Hepatocyte (in vitro differentiated cells): ENCODE data around the gene NKX1-1. TPM values are rescaled to one million over a fixed set of nuclear protein-coding genes. Genes with fewer than 3 reads are reported as not detected.
A peak's percentile ranks its signal among the peaks of the same experiment; 100 is the strongest.

ENCODE experiments used
- DNase-seq: peaks from one replicate; pipeline ENCODE4 v3.0.0-alpha.2; 2016; ENCODE audit warnings: low spot score
- H2AFZ ChIP-seq: fragments of 200-600 bp; sonication (generic); 2 replicates; pipeline ENCODE4 v1.6.0; 2016; ENCODE audit warnings: antibody characterized with exemption, mild to moderate bottlenecking
- H3K27ac ChIP-seq: fragments of 200-600 bp; sonication (generic); 2 replicates; pipeline ENCODE4 v1.5.1; 2016; ENCODE audit warnings: mild to moderate bottlenecking
- H3K27me3 ChIP-seq: fragments of 200-600 bp; sonication (generic); 2 replicates; pipeline ENCODE4 v1.6.1; 2016
- H3K36me3 ChIP-seq: fragments of 200-600 bp; sonication (generic); replicated peaks from 2 replicates; pipeline ENCODE4 v1.5.1; 2016; ENCODE audit warnings: low read depth; ENCODE audit not compliant: insufficient read depth
- H3K4me1 ChIP-seq: fragments of 200-600 bp; sonication (generic); 2 replicates; pipeline ENCODE4 v1.5.1; 2016; ENCODE audit warnings: mild to moderate bottlenecking, moderate library complexity; ENCODE audit not compliant: insufficient read depth
- H3K4me2 ChIP-seq: fragments of 200-600 bp; sonication (generic); 2 replicates; pipeline ENCODE4 v1.6.0; 2016
- H3K4me3 ChIP-seq: fragments of 200-600 bp; sonication (generic); 2 replicates; pipeline ENCODE4 v1.5.1; 2016; ENCODE audit warnings: mild to moderate bottlenecking
- H3K79me2 ChIP-seq: fragments of 200-600 bp; sonication (generic); 2 replicates; pipeline ENCODE4 v1.6.0; 2017; ENCODE audit warnings: mild to moderate bottlenecking
- H3K9me2 ChIP-seq: fragments of 200-600 bp; sonication (generic); replicated peaks from 2 replicates; pipeline ENCODE4 v1.6.0; 2017; ENCODE audit warnings: mild to moderate bottlenecking; ENCODE audit not compliant: insufficient read depth
- H3K9me3 ChIP-seq: fragments of 200-600 bp; sonication (generic); 2 replicates; pipeline ENCODE4 v1.5.1; 2016; ENCODE audit warnings: low read depth, mild to moderate bottlenecking
- H4K20me1 ChIP-seq: fragments of 200-600 bp; sonication (generic); 2 replicates; pipeline ENCODE4 v1.6.0; 2016; ENCODE audit warnings: mild to moderate bottlenecking; ENCODE audit not compliant: insufficient read depth, poor library complexity, severe bottlenecking
- EZH2 ChIP-seq: fragments of 200-600 bp; sonication (generic); IDR thresholded peaks from 2 replicates; pipeline ENCODE4 v1.6.1; 2016; ENCODE audit warnings: antibody characterized with exemption, mild to moderate bottlenecking, borderline replicate concordance
- EZH2phosphoT487 ChIP-seq: fragments of 200-600 bp; sonication (generic); IDR thresholded peaks from one replicate; pipeline ENCODE4 v1.6.1; 2018; ENCODE audit warnings: antibody characterized with exemption, mild to moderate bottlenecking, low read depth, moderate library complexity; ENCODE audit not compliant: unreplicated experiment, severe bottlenecking
- WGBS: methylation state at CpG from one replicate; pipeline ENCODE4 v1.1.6; 2016; ENCODE audit warnings: low lambda C conversion rate; ENCODE audit errors: missing lambda C conversion rate; 5-methylcytosine and 5-hydroxymethylcytosine counted together
- polyA plus RNA-seq: library from polyadenylated mRNA; unstranded; fragments of >200 nt; fragmentation: Nextera tagmentation; extraction: Ambion mirVana; gene quantifications from 2 replicates; pipeline ENCODE4 v1.2.1, GENCODE V29; 2016
- total RNA-seq: library from RNA; depleted of rRNA; stranded (reverse); fragments of >200 nt; gene quantifications from 2 replicates; pipeline ENCODE4 v1.2.3, GENCODE V29; 2014
- TF ChIP-seq, protein P1 (sequence below): fragments of 200-600 bp; sonication (generic); IDR thresholded peaks from 2 replicates; pipeline ENCODE4 v1.5.1; 2016; ENCODE audit warnings: antibody characterized with exemption, mild to moderate bottlenecking; ENCODE audit not compliant: poor library complexity

Gene NKX1-1
- total and polyA plus RNA-seq, 2 experiments from 2014 or later = not detected

DNA sequence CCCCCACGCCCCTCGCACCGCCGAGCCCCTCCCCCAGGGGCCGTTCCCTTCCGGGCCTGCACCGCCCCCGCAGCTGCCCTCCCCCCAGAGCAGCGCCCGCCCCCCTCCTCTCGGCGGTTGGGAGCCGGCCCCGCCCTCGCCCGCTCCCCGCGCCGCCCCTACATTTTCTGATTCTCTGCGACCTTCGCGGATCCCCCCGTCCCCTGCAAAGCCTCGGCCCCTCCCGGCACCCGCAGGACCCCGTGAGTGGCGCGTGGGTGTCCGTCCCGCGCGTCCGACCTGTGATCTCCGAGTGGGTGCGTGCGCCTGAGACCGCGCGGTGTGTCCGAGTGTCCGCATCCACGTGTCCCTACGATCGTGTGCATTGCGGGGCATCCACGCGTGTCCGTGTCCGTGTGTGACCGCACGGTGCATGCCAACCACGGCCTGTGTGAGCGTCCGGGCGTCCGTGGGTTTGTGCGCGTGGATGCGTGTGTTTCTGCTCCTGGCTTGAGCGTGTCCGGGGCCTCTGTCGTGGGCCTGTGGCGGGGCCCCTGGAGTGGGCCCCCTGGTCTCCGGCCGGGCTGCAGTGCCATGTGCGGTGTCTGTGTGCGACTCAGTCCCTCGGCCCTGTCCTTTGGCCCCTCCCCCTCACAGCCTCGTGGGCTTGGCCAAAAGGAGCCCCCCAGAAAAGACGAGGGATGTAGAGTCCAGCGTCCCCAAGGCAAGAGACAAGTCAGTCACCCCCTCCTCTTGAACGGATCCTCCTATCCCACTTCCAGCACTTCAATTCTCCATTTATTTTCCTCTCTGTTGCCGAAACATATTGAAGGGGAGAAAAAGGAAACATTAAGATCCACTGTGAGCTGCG lies 8.8 kb upstream of the NKX1-1 start:
- H3K4me2 ChIP-seq = no peak overlapping the region

DNA sequence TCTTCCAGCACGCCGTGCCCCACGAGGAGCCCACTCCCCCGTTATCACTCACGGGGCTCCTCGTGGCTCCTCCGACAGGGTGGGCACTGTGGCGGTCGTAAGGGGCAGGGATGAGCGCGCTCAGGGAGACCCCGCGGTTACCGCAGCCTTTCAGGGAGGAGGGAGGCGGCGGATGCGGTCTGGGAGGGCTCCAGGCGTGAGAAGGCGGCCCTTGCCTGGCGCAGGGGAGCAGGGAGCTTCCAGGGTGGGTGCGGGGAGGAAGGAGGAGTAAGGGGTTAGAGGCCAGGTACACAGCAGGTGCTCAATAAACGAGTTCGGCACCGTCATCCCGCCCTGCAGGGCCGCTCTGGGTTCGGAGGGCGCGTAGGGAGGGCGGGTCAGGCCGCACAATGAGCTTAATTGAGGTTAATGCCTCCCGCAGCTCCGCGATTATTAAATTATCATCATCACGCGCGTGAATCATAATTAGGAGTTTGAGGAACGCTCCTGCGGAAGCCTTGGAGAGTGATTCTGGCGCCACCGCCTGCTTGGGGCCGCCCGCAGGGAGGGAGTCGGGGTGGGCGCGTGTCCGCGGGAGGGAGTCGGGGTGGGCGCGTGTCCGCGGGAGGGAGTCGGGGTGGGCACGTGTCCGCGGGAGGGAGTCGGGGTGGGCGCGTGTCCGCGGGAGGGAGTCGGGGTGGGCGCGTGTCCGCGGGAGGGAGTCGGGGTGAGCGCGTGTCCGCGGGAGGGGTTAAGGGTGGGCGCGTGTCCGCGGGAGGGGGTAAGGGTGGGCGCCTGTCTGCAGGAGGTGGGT lies 7.6 kb upstream of the NKX1-1 start:
- Histone ChIP-seq H3K27ac (no peak overlapping the region), H3K4me2 (no peak overlapping the region), H3K4me1 (no peaks in the 10 kb centered on the region), H3K27me3 (peaks cover 57% of the 10 kb centered on the region), H3K36me3 (no peaks in the 10 kb centered on the region), H2AFZ (no peak overlapping the region), H3K9me2 (no peaks in the 10 kb centered on the region), H3K9me3 (no peaks in the 10 kb centered on the region), H3K79me2 (no peaks in the 10 kb centered on the region), H4K20me1 (no peaks in the 10 kb centered on the region), H3K4me3 (no peak overlapping the region)
- no peak for DNase-seq
- WGBS = 36% methylated on average over 36 of the region's 77 CpGs
- TF ChIP-seq EZH2 = no peak
- TF ChIP-seq EZH2phosphoT487 = no peak
- TF ChIP-seq, protein P1, sequence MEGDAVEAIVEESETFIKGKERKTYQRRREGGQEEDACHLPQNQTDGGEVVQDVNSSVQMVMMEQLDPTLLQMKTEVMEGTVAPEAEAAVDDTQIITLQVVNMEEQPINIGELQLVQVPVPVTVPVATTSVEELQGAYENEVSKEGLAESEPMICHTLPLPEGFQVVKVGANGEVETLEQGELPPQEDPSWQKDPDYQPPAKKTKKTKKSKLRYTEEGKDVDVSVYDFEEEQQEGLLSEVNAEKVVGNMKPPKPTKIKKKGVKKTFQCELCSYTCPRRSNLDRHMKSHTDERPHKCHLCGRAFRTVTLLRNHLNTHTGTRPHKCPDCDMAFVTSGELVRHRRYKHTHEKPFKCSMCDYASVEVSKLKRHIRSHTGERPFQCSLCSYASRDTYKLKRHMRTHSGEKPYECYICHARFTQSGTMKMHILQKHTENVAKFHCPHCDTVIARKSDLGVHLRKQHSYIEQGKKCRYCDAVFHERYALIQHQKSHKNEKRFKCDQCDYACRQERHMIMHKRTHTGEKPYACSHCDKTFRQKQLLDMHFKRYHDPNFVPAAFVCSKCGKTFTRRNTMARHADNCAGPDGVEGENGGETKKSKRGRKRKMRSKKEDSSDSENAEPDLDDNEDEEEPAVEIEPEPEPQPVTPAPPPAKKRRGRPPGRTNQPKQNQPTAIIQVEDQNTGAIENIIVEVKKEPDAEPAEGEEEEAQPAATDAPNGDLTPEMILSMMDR = no peak

More for the DNA sequence above, 8.8 kb upstream of the NKX1-1 start:
- Histone ChIP-seq H3K4me3 (no peak overlapping the region), H3K36me3 (no peaks in the 10 kb centered on the region), H3K4me1 (no peaks in the 10 kb centered on the region), H3K9me3 (no peaks in the 10 kb centered on the region), H3K27me3 (peaks cover 52% of the 10 kb centered on the region), H3K9me2 (no peaks in the 10 kb centered on the region), H2AFZ (no peak overlapping the region), H3K27ac (no peak overlapping the region), H4K20me1 (no peaks in the 10 kb centered on the region), H3K79me2 (no peaks in the 10 kb centered on the region)
- peak; percentile 3 for DNase-seq
- WGBS = 87% methylated on average over 41 of the region's 75 CpGs
- TF ChIP-seq, protein P1 = no peak
- TF ChIP-seq EZH2phosphoT487 (no peak), EZH2 (no peak)

DNA sequence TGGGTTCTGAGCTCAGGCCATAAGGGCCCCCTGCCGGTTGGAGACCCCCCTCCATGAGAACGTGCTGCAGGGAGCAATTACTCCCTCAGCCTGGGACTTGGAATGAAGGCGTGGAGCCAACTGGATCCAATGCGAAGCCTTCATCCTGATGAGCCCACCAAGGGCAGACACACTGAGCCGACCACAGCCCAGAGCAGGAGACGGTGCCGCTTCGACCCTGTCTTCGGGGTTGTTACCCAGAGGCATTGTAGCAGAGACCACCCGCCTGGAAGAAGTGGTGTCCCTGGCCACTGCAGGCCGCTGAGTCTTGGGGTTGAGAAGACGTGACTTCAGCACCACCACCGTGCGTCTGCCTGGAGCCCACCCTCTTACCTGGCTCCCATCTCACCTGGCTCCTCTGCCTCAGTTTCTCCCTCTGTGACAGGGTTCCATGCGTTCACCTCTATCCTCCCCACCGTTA lies 7.0 kb upstream of the NKX1-1 start:
- no peak overlapping the region for H2AFZ ChIP-seq

More for the DNA sequence above, 7.0 kb upstream of the NKX1-1 start:
- TF ChIP-seq EZH2phosphoT487 (no peak), EZH2 (no peak)
- TF ChIP-seq, protein P1 = no peak
- Histone ChIP-seq H3K27ac (no peak overlapping the region), H3K4me3 (no peak overlapping the region), H3K9me2 (no peaks in the 10 kb centered on the region), H4K20me1 (no peaks in the 10 kb centered on the region), H3K27me3 (peaks cover 61% of the 10 kb centered on the region), H3K4me2 (no peak overlapping the region), H3K4me1 (no peaks in the 10 kb centered on the region), H3K79me2 (no peaks in the 10 kb centered on the region), H3K36me3 (no peaks in the 10 kb centered on the region), H3K9me3 (no peaks in the 10 kb centered on the region)
- peak; percentile 2 for DNase-seq
- WGBS = 77% methylated on average over 16 of the region's 16 CpGs
